KG1 (cell line): ENCODE measurements around the gene ACY1.

ENCODE experiments used
- DNase-seq: peaks from one replicate; lab custom pipeline; 2025; lab: John Stamatoyannopoulos, UW

Gene ACY1

GRCh38 chr3:51963951-51964451 lies 19.3 kb upstream of the ACY1 start:
- no peak for DNase-seq

GRCh38 chr3:51964521-51964920 lies 18.8 kb upstream of the ACY1 start:
- DNase-seq, result no peak

- no peak for DNase-seq
Measured at GRCh38 chr3:51966016-51966415, 17.3 kb upstream of the ACY1 start.

GRCh38 chr3:51966486-51966885 lies 16.8 kb upstream of the ACY1 start:
- no peak for DNase-seq

GRCh38 chr3:51966922-51967383 lies 16.4 kb upstream of the ACY1 start:
- DNase-seq, result no peak

- DNase-seq, result no peak
Measured at GRCh38 chr3:51967384-51968169, 15.8 kb upstream of the ACY1 start, which contains the start of gene PCBP4. Gene PCBP4 (minus strand): TSS chr3:51967454. CDS start chr3:51961240, 6,214 bp downstream.

- DNase-seq, result no peak
Measured at GRCh38 chr3:51968170-51968775, 15.1 kb upstream of the ACY1 start.

- no peak for DNase-seq
Measured at GRCh38 chr3:51968883-51969678, 14.3 kb upstream of the ACY1 start.

GRCh38 chr3:51969841-51970240 lies 13.5 kb upstream of the ACY1 start:
- DNase-seq, result no peak

- DNase-seq, result no peak
Measured at GRCh38 chr3:51970606-51971300, 12.6 kb upstream of the ACY1 start.

- no peak for DNase-seq
Measured at GRCh38 chr3:51971350-51971749, 12.0 kb upstream of the ACY1 start.

GRCh38 chr3:51974277-51974962 lies 8.9 kb upstream of the ACY1 start:
- no peak for DNase-seq

- peak; percentile 44 for DNase-seq
Measured at GRCh38 chr3:51974963-51975851, 8.1 kb upstream of the ACY1 start, which contains the start of gene ABHD14A. Gene ABHD14A (plus strand): TSS chr3:51975064. CDS start chr3:51975136, 72 bp downstream.

- no peak for DNase-seq
Measured at GRCh38 chr3:51975852-51976549, 7.3 kb upstream of the ACY1 start.

GRCh38 chr3:51977446-51978142 lies 5.7 kb upstream of the ACY1 start:
- DNase-seq, result no peak

- no peak for DNase-seq
Measured at GRCh38 chr3:51978143-51978502, 5.2 kb upstream of the ACY1 start.

- DNase-seq, result no peak
Measured at GRCh38 chr3:51980253-51980652, 3.1 kb upstream of the ACY1 start.

GRCh38 chr3:51982352-51982837 lies 940 bp upstream of the ACY1 start:
- DNase-seq, result no peak
